SK-N-SH (cell line): ENCODE results near the gene PACSIN3.

Source experiments
- EP300 ChIP-seq, 2 experiments: IDR thresholded peaks; 2 replicates each; pipeline versions ENCODE4 v1.4.0 to v1.6.1; 2012; ENCODE audit warnings: borderline replicate concordance in 1 of 2, low read depth in 1 of 2, low read length in 1 of 2
- JUND ChIP-seq: IDR thresholded peaks from 2 replicates; pipeline ENCODE4 v1.4.0; 2012
- POLR2AphosphoS5 ChIP-seq: IDR thresholded peaks from 2 replicates; pipeline ENCODE4 v1.6.1; 2012; ENCODE audit warnings: low read depth, low read length
- RAD21 ChIP-seq: IDR thresholded peaks from 2 replicates; pipeline ENCODE4 v1.6.1; 2012; ENCODE audit warnings: mild to moderate bottlenecking, low read length
- TEAD4 ChIP-seq: IDR thresholded peaks from 2 replicates; pipeline ENCODE4 v1.4.0; 2012; ENCODE audit warnings: mild to moderate bottlenecking, borderline replicate concordance; ENCODE audit not compliant: insufficient read depth
- TF ChIP-seq, protein P1 (sequence below): fragments of 200-600 bp; sonication (generic); IDR thresholded peaks from 2 replicates; pipeline ENCODE4 v1.6.1; 2017; ENCODE audit warnings: antibody characterized with exemption, mild to moderate bottlenecking, moderate library complexity

DNA sequence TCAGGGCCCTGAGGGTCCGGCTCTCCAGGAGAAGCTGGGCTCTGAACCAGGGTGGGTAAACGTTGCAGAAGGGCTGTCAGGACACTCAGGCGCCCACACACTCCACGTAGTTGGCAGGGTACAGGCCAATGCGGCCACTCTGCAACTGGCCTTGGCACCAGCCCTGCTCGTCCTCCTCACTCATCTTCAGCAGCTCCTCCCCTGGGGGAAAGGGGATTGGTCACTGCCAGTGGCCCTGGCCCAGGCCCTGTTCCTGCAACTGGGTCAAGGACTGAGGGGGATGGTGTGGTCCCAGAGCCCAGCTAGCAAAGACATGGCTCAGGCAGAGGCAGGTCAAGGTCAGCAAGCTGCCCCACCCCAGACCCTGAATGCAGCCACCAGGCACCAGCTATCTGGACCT lies 8.4 kb downstream of the PACSIN3 start:
- TF ChIP-seq, protein P1, sequence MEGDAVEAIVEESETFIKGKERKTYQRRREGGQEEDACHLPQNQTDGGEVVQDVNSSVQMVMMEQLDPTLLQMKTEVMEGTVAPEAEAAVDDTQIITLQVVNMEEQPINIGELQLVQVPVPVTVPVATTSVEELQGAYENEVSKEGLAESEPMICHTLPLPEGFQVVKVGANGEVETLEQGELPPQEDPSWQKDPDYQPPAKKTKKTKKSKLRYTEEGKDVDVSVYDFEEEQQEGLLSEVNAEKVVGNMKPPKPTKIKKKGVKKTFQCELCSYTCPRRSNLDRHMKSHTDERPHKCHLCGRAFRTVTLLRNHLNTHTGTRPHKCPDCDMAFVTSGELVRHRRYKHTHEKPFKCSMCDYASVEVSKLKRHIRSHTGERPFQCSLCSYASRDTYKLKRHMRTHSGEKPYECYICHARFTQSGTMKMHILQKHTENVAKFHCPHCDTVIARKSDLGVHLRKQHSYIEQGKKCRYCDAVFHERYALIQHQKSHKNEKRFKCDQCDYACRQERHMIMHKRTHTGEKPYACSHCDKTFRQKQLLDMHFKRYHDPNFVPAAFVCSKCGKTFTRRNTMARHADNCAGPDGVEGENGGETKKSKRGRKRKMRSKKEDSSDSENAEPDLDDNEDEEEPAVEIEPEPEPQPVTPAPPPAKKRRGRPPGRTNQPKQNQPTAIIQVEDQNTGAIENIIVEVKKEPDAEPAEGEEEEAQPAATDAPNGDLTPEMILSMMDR: no peak
- no peak for TF ChIP-seq EP300 (IDR thresholded peaks at IDR 0.05; ENCODE audit: borderline replicate concordance in 1 of 2, low read depth in 1 of 2, low read length in 1 of 2)
- no peak for TF ChIP-seq RAD21
- no peak for TF ChIP-seq JUND
- TF ChIP-seq POLR2AphosphoS5: no peak
- no peak for TF ChIP-seq TEAD4
